Activated naive CD4-positive, alpha-beta T cell (primary cell): Measurements from ENCODE around the gene SCGB3A2.

ENCODE experiments used
- DNase-seq, 4 experiments: peaks; one replicate each; lab custom pipeline; 2025; lab: John Stamatoyannopoulos, UW

Gene SCGB3A2, protein sequence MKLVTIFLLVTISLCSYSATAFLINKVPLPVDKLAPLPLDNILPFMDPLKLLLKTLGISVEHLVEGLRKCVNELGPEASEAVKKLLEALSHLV

DNA sequence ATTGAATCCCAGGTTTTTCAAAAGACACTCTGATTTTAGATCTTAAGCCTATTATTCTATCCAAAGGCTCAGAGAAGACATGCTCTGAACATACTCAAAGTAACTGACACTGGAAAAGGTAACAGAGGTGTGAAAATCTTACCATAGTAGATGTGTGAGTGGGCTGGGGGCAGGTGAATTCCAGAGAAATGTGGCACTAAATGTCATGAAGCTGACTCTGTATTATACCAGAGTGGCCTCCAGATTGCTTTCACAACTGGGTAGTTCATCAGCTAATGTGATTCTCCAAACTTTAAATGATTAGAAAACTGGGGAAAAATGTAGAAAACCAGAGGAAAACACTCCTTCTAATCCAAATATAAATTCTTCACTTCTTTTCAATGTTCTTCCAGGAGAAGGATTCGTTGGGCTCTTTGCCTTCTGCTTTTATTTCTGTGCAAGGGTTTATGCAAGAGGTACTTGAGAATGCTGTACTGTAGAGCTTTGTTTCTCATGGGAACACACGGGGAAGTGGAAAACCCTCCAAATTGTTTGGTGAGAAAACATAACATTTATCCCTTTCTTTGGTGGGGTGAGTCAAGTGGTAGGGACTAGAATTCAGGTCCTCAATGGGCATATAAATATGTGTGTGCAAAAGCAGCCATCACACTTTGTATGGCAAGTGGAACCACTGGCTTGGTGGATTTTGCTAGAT lies at the start of gene SCGB3A2:
Gene SCGB3A2, plus strand, starts transcription at position 646 of the 694 bp plus-strand sequence. CDS start 93 bp downstream, outside the sequence.
- no peak for DNase-seq

DNA sequence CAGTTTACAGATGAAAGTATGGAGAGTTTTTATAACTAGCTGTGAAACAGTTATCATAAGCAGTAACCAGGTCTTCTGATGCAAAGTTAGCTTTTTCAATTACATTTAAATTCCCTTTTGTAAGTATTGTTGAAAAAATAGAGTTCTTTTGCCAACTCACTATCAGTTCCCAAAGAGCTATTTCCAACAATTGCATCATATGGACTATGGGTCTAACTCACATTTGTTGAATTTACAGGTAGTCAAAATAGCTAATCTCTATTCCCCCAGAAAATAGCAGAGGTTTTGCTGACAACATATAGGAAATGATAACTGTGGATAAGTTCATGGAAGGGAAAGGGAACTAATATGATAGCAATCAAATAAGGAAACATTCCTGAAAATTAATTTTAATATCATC lies 48.5 kb upstream of the SCGB3A2 start:
- DNase-seq = no peak

DNA sequence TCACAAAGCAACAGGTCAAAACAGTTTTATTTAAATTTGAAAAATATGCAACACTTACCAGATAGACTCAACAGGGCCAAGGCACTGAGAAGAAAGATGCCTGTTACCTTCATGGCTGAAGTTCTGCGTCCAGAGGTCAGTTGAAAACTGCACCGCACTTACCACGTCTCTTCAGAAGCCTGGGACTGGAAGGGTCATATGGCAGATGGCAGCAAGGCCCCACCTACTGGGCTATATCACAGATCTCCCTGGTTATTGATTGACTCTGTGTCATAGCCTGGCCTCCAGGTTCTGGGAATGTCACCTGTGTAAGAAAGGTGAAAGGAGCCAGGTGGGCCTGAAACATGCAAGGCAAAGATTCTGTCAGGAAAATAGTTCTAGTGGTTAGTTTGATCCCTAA lies 47.0 kb upstream of the SCGB3A2 start, which contains the start of gene SPINK1:
Gene SPINK1, minus strand, starts transcription at position 207 of the 400 bp plus-strand sequence. Its CDS starts 94 bp downstream, at position 113.
- DNase-seq = no peak

DNA sequence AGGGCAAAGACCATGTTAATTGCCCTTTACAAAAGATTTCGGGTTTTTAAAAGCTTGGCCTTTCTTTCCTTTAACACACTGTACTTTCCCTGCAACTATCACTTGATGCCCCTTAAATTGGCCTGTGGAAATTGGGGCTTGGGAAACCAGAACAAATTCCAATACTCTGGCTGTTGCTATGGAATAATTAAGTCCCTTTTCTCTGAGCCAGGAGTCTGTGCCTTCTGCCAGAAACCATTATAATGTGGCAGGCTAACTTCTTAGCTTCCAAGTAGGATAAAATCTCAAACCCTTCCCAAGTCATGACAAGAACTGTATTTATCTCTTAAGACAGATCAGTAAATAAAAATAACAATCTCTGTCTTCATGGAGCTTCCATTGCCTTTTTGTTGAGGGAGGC lies 46.0 kb upstream of the SCGB3A2 start:
- DNase-seq = no peak

DNA sequence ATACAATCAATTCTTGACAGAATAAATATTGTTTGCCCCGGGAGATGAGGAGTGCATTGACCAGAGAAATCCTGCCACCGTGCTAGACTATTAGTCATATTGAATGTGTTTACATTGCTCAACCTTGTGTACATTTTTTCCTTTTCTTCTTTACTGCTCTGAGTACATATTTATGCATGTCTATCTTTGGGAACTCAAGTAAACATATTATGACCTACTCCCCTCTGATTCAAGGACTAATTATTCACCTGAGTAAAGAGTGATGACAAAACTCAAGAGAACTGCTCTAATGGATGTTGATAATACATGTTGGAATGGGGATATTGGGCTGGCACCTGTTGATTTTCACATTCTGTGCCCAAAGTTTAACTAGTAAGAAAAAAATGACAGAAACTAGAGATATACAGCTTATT lies 43.1 kb upstream of the SCGB3A2 start:
- DNase-seq = no peak

DNA sequence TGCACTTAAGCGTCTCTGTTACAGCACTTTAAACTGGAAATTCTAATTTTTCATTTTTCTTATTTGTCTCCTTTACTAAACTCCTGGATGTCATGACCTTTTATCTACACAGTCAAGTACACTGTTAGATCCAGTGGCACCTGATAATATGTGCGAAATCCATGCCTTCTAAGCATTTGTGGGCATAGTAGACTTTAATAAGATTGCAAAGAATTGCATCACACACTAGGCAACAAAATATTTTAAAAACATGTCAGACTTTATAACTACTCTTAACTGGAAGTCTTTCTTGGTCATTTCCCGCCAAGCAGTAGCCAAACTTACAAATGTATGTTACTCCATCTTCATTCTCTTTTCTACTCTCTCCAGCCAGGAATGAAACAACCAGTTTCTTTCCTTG lies 42.1 kb upstream of the SCGB3A2 start:
- no peak for DNase-seq

DNA sequence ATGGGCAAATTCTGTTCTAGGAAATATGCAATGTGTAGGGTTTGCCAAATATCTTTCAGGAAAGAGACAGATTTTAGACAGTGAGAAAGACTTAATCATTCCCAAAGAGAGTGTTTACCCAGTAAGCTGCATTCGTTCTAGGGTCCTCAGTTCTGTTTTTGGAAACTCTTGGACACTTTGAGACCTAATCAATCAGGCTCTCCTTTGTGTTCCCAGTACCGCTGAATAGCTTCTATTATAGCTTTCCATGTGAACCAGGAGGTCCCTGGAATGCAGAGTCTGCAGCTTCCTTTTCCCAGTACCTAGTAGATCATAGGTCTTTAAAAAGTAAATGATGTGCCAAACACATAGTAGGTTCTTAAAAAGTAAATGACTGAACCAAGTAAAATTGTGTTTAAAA lies 35.6 kb upstream of the SCGB3A2 start:
- DNase-seq = no peak

DNA sequence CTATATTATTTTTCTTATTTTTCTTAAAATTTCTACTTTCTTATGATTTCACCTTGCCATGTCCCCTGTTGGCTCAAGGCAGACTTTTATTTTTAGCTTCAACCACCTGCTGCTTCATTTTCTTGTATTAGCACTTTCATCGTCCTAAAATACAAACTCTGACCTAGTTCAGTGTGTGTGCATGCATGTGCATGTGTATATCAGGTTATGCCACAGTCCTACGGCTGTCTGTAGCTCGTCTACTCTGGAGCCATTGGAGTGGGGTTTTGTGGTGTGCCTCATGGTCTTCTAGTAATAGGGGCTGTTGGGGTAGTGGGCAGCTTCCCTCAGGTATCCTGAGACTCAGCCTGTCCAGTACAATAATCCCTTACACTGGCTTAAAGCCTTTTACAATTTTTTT lies 33.7 kb upstream of the SCGB3A2 start:
- no peak for DNase-seq

DNA sequence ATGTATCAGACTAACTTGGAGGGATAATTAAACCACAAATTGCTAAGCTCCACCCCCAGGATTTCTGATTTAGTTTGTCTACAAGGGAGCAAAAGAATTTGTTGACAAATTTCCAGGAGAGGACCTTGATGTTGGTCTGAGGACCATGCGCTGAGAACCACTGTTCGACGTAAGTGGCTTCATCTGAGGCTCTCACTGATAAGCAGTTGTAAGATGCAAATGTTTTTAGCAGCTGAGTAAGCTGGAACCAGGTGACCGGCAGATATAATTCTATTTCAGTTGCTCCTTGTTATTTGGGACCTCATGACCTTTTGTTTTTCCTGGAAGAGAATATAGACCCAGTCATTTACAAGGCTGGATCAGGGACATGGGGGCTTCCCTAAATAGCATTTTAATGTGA lies 32.9 kb upstream of the SCGB3A2 start:
- DNase-seq = no peak

DNA sequence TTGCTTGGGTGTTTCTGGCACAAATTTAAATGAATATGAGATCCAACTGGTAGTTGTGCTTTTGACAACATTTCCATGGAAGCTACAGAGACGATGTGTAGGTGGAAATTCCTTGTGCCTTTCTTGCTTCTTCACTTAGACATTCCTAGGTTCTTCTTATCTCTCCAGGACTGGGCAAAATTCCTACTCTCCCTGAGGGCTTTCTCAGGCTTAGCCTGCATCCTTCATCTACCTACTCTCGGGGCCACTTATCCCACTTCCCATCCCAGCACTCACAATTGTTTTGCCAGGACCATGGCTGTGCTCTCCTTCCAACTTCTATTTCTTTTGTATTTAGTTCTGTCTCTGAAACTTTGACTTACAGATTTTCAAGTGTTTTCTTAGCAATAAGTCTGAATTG lies 29.3 kb upstream of the SCGB3A2 start:
- DNase-seq = no peak

DNA sequence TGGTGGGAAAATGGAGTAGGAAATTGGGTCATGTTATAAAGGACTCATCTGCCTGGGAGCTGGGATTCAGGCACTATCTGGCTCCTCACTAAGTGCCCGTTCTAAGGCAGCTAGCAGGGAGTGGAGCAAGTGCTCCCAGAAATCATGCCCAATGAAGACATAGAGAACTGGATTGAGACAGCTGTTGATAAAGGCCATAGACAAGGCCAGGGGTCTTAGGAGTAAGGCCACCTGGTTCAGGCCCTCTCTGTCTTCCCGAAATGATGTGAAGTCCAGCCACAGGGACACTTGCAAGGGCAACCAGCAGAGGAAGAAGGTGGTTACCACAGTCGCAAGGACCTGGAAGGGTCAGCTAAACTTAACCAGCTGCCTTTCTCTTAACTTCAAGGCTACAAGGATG lies 26.9 kb upstream of the SCGB3A2 start:
- no peak for DNase-seq

DNA sequence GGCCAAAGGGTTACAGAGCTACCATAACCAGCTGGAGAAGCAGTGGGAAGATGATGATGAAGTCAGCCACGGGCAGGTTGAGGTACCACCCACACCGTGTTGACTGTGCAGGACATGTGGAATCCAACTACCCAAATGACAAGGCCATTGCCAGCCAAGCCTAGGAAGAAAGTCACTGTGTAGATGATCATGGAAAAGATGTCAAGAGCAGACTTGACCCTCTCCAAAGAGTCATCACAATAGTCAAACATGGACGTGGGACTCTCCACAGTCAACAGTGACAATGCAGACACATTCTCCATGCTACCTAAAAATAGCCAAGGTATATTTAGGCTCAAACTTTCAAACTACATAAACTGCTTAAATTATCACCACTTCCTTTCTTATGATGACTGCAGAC lies 26.1 kb upstream of the SCGB3A2 start:
- no peak for DNase-seq

DNA sequence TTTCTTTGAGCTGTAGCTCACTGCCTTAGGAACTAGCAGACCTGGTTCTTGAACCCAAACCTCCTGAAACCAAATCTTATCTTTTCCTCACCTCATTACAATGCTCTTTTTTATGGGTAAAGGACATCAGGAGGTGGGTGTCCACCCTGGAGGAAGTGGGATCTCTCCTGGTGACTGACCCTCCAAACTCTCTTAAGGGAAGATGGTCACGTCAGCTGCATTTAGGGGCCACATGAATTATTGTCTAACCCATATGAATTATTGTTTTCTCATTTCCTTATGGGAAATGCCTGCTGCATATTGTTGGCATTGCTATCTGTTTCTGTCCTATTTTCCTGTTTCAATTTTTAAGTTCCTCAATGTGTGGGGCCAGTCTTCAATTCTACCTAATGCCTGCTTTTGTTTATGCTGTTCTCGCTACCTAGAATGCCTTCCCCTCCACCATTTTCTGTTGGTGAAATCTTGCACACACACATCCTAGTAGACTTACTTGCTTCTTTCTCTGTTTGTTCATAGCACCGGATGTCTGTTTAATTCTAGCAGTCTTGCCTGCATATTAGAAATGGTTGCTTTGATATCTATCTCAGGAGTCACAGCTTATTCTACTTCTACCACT lies 25.0 kb upstream of the SCGB3A2 start:
- no peak for DNase-seq

DNA sequence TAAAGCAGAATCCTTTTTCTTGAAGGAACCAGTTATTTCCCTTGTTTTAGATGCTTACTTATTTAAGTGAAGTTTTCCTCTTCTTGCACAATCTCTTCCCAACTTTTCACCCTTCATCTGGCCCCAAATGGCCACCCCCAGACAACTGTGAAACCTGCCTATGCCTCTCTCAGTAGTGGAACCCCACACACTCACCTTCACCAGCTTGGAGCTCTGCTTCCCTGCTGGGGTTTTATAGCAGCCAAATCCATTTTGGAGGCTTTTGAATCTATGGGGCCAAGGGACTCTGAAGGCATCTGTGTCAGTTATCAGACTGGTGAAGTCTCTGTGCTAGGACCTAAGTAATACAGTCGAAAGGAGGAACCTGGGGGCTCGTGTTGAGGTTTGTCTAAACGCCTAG lies 24.2 kb upstream of the SCGB3A2 start:
- DNase-seq = no peak

DNA sequence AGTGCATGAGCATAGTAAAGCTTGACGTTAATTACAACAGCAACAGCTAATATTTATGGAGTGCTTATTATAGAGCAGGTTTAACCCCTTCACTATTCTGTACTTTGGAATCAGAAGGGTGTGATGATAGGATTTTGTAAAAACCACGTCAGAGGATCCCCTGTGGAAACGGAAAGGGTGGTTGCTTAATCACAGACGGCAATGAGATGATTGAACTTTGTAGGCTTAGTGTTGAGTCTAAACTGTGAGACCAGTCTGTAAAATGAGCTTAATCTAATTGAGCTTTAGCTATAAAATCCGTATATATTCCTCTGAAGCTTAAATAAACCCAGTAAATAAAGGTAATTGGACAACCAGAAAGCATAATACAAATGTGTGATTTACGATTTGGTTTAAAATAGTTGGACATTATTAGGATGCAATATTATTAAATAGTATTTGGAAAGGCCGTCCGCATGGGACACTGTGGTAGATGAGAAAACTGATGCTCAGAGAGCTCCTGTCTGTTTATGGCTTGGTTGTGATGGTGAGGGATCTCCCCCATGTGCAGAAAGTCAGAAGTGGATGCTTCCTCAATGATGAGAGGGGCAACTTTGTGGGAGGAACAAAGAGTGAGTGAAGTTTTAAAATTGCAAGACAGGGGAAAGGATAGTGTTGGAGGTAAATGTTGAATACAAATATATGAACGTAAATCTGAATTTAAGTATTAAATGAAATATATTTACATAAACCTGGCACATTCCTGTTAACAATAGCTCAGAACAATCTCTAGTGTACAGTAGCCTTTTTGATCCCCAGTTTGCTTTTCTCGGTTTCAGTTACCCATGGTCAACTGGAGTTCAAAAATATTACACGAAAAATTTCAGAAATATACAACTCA lies 23.4 kb upstream of the SCGB3A2 start:
- no peak for DNase-seq

DNA sequence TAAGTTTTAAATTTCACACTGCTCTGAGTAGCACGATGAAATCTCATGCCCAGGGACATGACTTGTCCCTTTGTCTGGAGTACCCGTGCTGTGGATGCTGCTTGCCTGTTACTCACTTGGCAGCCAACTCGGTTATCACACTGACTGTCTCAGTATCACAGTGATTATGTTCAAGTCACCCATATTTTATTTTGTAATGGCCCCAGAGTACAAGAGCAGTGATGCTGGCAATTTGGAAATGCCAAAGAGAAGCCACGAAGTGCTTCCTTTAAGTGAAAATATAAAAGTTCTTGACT lies 22.8 kb upstream of the SCGB3A2 start:
- DNase-seq = no peak

DNA sequence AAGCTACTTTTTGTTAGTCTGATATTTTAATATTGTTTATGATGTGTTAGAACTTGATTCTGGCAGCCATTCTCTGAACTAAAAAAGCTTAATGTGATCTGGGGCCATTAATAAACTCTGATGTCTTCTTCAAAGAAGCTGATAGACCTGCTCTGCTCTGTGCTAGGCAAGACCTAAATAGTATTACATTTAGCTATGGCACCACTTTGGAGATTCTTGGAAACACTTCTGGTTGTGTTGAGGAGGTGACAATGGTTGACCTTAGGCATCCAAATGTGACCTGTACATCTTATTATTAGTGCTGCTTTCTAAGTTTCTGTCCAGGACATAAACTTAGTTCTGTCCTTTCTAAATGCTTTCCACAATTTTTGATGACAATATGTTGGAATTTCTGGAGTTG lies 21.7 kb upstream of the SCGB3A2 start:
- no peak for DNase-seq

DNA sequence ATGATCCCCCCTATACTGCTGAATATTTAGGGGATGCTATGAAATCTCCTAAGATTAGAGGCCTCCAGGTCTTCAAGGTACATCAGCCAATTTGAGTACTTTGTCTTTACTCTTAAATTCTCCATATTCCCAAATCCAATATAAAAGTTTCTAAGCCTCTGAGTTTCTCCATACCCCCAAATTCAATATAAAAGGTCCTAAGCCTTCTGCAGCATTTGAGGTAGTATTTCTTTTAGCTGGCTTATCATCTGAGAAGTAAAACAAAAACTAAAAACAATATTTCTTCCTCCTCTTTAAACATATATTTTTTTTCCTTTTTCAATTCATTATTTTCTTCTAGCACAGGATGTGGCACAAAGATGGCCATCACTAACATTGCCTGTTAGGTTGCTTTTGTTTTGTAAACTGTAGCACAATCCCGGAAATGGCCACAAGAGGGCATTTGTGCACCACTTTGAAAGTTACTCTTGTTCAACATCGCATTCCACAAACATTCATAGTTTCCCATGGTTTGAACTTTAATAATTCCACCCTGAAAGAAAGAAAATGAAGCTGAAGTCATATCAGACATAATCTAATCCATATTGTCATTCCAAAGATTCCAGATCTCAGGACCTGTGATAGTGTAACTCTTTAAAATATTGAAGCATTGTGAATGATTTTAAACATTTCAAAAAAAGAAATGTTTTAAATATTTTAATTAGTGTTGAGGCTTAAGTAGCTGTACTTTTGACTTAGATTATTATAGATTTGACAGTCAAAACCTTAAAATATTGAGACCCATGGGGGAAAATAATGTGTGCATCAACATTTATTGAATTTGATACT lies 21.0 kb upstream of the SCGB3A2 start:
- DNase-seq = peak in 1 of 4 experiments; percentile 1

DNA sequence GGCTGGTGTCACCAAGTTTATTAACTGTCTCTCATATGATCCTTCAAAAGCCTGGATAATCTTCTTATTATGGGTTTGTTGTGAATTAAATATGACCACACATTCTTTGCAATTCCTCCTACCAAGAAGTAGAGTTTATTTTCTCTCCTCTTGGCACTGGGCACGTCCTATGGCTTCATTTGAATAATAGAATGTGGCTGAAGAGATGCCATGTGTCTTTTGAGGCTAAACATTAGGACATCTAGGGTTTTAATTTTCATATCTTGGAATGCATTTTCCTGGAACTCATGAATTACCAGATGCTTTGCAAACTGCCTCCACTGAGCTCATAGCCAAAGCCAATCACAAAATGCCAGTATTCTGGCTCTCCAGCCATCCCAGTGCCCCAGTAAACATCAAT lies 19.9 kb upstream of the SCGB3A2 start:
- DNase-seq = no peak

DNA sequence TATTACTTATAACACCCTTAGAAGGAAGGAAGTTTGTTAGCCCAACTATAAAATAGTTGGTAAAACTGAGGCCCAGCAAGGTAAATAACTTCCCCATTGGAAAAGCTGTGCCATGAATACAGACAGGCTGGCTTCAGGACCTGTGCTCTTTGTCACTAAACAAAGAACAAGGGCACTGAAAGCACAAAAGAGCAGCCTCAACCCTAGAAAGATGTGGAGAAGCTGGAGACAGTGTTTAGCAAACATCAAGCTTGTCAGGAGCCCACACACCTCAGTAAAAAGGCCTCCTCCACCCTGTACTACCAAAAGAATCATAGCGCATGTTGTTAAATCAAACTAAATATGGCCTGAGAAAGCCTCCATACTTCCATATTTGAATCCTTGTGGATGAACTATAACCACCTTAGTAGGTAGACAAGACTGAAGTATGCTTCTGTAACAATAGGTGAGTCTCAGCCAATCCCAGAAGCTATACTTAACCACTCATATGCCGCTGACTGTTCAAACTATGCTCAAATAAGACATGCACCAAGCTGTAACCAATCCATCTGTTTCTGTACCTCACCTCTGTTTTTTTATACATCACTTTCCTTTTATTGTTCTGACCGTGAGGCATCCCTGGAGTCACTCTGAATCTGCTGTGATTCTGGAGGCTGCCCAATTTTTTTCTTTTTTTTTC lies 18.4 kb upstream of the SCGB3A2 start:
- DNase-seq = no peak

DNA sequence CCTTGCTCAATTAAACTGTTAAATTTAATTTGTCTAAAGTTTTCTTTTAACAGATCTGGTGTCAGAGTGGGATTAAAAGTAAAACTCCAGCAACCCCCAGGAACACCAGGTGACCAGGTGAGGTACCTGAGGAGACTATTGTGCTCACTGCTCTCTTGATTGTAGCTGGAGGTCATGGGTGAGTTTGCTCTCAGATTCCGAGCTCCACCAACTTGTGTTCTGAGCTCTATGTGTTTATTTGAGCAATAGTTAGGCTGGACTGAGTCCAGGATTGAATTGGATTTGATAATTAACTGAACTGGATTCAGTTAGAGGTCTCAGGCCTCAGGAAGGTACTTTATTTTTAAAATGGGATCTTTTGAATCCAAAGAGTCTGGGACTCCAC lies 17.9 kb upstream of the SCGB3A2 start:
- DNase-seq = no peak
